Activated gamma-delta T cell treated with anti-CD3 and anti-CD28 coated beads, Interleukin-2, amount 50 U/mL, for 16 hours (primary cell): ENCODE measurements around the gene ARSH.
"Not testable (repeated sequence)": the region's sequence is repeated elsewhere in the genome, so short reads cannot be mapped to it uniquely, and the experiment has no call there.

Experiments used
- DNase-seq: peaks from one replicate; pipeline ENCODE4 v3.0.0-alpha.2; 2020; ENCODE audit warnings: low read depth

The ARSH gene

DNA sequence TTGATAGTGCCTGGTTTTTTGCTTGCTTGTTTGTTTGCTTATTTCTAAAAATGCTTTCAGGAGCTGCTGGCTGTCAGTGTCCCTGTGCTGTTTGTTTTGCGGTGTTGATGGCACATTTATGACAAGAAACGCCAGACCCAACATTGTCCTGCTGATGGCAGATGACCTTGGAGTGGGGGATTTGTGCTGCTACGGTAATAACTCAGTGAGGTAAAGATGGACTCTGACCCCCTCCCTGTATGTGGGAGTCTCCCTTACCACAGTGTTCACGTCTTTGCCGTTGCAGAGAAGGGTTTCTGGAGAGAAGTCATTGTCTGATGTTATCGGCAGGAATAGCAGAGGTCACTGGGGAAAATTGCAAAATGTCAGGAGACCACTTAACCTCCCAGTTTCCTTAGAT is at the start of gene ARSH:
Gene ARSH (plus strand): TSS at position 52 of the 400 bp plus-strand sequence. CDS start 67 bp downstream, at position 119.
- DNase-seq, result no peak

DNA sequence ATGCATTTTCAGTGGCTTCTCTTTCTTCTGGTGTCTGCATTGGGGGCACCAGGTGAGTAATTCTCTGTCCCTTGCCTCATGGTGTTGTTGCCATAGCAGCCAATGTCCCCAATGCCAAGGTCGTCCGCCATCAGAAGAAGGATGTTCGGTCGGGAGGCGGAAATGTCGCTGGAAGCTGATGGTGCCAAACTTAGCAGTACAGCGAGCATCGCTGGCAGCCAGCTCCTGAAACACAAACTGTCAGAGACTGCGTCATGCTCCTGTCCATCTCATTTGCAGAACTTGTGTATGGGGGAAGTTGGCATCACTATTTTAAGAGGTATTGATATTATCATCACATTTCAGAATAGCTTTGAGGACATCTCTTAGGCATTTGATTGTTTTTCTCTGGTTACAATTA is 48.1 kb upstream of the ARSH start:
- no peak for DNase-seq

DNA sequence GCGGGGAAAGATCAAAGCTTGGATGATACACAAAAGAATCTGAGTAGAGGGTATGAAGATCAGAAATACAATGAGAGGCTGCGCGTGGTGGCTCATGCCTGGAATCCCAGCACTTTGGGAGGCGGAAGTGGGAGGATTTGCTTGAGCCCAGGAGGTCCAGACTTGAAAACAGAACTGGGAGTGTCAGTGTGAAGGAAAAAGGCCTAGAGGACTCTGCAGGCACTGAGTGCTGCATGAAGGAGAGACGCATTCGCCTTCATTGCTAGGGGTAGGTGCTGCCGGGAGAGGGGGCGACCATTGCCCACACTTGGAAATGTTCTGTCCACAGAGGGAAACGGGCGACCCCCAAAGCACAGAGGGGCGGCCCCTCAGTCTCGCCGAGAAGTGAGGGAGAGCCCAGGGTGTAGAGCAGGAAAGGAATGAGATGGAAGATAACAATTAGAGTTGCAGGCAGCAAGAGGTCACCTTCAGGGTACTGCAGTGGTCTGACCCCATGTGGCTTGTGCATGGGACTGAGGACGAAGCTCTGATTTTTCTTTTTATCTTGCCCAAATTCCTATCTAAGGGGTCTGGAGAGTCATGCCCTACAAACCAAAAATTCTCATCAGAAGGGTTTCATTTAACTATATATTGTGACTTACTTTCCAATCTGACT is 45.4 kb upstream of the ARSH start:
- no peak for DNase-seq

DNA sequence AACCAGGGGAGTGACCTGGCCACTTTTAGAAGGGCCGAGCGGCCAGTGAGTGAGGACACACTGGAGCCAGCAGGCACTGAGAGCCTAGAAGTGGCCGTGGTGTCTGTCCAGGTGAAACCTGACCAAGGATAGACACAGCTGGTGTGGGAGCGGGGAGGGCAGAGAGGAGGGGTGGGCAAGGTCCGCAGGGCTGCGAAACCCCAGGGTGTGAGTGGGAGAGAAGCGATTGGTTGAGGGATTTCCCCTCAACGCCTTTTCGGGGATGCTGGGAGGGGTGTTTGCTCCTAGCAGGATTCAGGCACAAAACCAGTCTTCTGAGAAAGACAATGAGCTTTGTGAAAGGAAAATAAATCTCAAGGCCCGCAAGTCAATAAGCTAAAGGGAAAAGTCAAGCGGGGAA is 44.0 kb upstream of the ARSH start:
- DNase-seq, result no peak

GRCh38 chrX:2963449-2963848 is 42.9 kb upstream of the ARSH start:
- not testable (repeated sequence) for DNase-seq

DNA sequence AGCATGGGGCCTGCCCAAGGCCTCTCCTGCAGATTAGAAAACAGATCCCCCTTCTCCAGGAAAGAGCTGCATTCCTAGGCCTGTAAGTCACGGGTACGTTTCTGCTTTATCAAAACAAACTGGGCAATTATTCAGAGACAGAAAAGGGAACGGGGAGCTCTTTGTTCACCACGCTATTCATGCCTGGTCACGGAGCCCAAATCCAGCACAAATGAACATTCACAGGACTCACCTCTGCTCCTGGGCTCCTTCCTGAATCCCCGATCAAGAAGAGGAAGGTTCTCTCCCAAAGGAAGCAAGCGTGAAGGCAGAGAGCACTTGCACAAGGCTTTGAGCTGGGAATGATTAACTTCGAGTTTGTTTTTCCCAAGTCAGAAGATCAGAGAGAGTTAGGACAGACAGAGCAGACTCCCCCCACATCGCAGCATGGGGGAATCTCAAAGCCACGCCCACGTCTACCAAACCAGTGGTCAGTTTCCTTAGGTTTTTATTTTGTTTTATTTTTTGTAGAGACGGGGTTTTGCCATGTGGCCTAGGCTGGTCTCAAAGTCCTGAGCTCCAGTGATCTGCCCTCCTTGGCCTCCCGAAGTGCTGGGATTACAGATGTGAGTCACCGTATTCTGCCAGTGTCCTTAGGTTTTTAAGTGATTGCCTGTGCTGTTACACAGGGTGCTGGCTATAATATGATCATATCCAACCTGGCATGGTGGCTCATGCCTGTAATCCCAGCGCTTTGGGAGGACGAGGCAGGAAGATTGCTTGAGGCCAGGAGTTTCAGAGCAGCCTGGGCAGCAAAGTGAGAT is 42.2 kb upstream of the ARSH start:
- not testable (repeated sequence) for DNase-seq

GRCh38 chrX:2965965-2966364 is 40.4 kb upstream of the ARSH start:
- DNase-seq, result no peak

- DNase-seq, result no peak
These were observed 39.3 kb upstream of the ARSH start for GRCh38 chrX:2967012-2967411.

GRCh38 chrX:2967584-2967983 is 38.8 kb upstream of the ARSH start:
- no peak for DNase-seq

DNA sequence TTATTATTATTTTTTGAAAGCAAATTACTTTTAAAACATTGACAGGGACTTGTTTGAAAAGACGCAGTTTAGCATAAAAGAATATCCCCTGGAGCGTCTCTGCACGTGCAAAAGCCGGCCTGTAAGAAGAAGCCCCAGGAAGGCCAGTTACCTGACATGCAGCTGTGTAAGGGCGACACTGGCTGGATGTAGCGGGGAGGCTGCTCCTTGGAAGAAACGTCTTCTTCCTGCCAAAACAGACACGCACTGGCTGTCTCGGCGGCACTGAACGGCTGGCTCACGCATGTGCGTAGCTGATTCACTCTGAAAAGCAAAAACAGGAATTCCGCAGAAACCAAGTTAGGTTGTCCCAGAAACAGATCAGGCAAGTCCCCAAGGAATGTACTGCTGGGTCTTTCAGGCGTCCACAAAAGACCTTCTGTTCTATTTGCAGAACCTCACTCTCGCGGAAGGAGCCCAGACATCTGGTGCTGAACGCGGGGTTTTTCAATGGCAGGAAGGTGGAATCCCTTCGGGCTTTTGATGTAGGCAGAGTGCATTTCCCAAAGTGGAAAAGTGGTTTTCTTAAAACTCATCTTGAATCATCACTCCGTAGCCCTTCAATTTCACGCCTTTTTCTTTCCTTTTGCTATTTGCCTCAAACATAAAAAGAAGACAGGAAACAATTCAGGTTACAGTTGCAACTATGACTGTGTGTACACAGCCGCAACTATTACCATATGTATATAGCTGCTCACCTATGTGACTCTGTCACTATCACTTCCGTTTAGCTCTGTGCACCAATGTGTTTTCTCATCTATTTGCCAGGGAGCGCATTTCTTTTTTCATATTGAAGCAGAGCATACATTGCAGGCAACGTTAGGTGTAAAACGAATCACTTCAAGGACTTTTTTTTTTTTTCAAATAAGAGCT is 38.1 kb upstream of the ARSH start:
- DNase-seq, result no peak

GRCh38 chrX:2969021-2969420 is 37.3 kb upstream of the ARSH start:
- no peak for DNase-seq

GRCh38 chrX:2972391-2972790 is 34.0 kb upstream of the ARSH start:
- DNase-seq, result no peak

- DNase-seq, result no peak
These were observed 31.4 kb upstream of the ARSH start for GRCh38 chrX:2974961-2975360.

DNA sequence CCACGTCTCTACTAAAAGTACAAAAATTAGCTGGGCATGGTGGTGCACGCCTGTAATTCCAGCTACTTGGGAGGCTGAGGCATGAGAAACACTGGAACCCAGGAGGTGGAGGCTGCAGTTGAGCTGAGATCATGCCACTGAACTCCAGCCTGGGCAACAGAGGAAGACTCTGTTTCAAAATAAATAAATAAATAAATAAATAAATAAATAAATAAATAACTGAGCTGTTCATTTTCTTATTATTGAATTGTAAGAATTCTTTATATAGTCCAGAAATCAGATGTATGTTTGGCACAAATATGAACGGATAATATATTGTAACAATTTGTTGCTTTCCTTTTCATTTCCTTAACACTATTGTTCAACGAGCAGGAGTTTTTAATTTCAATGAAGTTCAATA is 27.7 kb upstream of the ARSH start:
- DNase-seq, result not testable (repeated sequence)

DNA sequence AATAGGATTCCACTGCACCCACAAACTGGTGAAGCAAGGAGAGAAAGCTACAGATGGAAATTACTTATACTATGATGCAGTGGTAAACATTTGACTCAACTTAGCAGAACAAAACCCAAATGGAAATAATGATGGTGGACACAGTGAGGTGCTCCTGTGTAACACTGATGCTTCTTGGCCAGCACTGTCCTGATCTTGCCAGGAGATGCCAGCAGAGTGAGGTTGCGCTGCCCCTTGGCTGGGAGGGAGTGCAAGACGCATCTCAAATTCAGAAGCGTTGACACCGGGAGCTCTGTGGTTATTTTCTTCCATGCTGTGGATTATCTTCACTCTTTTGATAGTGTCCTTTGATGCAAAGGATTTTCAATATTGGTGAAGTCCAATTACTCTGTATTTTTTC is 22.0 kb upstream of the ARSH start:
- no peak for DNase-seq

DNA sequence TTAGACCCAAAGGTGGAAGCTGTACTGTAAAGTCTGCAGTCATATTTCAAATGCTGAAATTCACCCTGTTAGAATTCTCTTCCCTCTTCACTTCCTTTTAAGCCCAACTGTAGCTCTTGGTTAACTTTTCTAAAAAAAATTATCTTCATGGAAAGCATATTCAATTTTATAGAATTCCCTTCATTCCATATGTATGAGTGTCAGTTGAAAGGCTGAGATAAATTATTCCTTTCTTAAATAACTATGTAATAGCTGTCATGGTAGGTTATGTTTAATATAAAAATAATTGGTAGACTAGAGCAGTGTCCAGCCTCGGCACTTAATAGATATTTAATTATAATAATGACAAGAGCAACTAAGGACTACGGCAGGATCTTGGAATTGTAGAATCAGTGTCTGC is 16.8 kb upstream of the ARSH start:
- no peak for DNase-seq

DNA sequence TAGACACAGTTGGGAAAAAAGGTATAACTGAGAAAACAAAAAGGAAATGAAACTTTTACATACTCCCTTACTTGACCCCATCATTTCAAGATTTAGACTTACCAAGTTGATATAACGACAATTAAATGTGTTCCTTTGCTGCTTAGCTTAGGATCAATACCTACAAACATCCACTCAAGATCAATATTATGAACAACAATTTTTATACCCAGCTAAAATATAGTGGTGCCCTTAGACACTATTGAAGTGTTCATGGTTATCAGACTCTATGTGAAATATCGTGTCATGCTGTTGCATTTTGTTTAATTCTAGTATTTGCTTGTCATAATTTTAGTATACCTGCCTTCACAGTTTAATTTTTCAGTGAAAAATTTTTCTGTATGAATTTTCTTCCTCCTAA is 4.2 kb downstream of the ARSH start:
- DNase-seq, result no peak

DNA sequence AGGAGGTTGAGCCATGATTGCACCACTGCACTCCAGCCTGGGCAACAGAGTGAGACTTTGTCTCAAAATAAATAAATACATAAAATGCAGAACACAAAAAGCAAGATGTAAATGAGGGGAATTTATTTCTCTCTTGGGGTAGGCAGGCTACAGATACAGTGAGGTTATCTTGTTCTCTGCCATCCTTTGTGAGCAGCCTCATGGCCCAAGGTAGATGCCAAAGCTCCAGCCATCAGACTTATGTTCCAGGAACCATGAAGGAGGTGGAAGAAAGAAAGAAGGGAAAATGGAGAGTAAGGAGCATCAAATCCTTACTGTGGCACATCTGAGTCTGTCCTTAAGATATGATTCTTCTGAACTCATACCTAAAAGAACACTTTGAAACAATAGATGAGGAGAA is 11.1 kb downstream of the ARSH start:
- no peak for DNase-seq

- no peak for DNase-seq
These were observed 17.8 kb downstream of the ARSH start for GRCh38 chrX:3024176-3024575.

DNA sequence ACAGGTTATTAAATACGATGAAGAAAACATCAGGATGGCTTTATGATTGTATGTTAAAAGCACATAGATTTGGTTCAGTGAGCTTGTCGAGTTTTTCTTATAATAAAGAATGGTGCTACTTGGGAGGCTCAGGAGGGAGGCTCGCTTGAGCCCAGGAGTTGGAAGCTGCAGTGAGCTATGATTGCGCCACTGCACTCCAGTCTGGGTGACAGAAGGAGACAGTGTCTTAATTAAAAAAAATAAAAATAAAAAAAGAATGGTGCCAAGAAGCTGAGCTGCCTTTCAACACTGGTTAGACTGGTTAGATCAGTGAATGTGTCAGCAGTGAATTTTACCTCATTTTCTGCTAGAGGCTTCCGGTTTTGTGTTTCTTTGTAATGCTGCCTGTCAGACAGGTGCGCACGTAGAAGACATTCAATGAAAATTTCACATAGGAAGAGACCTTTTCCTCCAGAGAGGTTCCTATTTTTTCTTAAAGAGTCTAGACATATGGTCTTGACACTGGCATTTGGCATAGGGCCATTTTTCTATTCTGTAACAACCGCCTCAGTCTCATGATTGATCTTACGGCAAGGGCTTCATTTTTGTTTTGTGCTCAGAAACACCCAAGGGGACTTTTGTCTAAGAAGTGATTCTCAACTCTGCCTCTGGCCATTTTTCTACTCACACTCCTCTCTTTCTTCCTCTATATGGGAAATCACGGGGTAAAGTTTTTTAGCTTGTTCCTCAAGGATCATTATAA is 19.9 kb downstream of the ARSH start:
- DNase-seq, result no peak

DNA sequence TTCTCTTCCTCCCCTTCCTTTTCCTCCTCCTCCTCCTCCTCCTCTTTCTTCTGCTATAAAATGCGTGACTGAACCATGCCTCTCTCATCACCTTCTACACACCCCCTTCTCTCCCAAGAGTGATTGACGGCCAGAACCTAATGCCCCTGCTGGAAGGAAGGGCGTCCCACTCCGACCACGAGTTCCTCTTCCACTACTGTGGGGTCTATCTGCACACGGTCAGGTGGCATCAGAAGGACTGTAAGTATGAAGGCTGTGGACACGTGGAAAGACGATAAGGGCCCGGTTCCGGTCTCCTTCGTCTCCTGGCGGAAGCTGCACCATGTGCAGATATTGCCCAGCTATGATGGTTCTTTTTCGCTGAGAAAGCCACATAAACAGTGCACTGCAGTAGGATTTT is 22.8 kb downstream of the ARSH start:
- DNase-seq, result no peak

GRCh38 chrX:3037218-3037617 is 30.9 kb downstream of the ARSH start:
- no peak for DNase-seq
